ENCODE results near the gene KATNAL1. TPM values are rescaled to one million over a fixed set of nuclear protein-coding genes. Genes with fewer than 3 reads are reported as not detected.
"Not testable (repeated sequence)": the region's sequence is repeated elsewhere in the genome, so short reads cannot be mapped to it uniquely, and the experiment has no call there.

KATNAL1 gene
- total and polyA plus RNA-seq, 2 of the 4 experiments (the other 2 are of a cell fraction) = 6.9 to 16.8 TPM

GRCh38 chr13:30274083-30274482 lies 33.3 kb downstream of the KATNAL1 start:
- Histone ChIP-seq H4K5ac (ENCODE audit: low read depth, low read length) (no peak overlapping the region), H3K79me1 (ENCODE audit: low read depth in 1 of 2, low read length in 2 of 2) (peaks cover 8 to 36% of the 10 kb centered on the region in 2 experiments), H4K91ac (ENCODE audit: insufficient read depth, low read depth, low read length) (no peak overlapping the region), H3K9ac (ENCODE audit: low read depth, low read length) (no peak overlapping the region), H3K27ac (ENCODE audit: insufficient read depth, low read length) (no peak overlapping the region), H3K36me3 (ENCODE audit: control insufficient read depth, insufficient read depth, low read length) (peaks cover 1% of the 10 kb centered on the region; the same call in 1 of the 2 replicates), H4K20me1 (ENCODE audit: insufficient read depth, low read length) (peaks cover 5% of the 10 kb centered on the region; the same call in 1 of the 2 replicates), H2BK20ac (ENCODE audit: low read depth, low read length) (no peak overlapping the region), H2BK15ac (ENCODE audit: low read depth, low read length) (no peak overlapping the region), H3K4me3 (ENCODE audit: insufficient read depth, low read depth, low read length) (no peak overlapping the region), H3K27me3 (ENCODE audit: control insufficient read depth, insufficient read depth, low read length) (no peaks in the 10 kb centered on the region), H3K56ac (ENCODE audit: extremely low read depth, insufficient read depth, low read length) (no peak overlapping the region), H3K4me2 (ENCODE audit: low read depth, low read length) (no peak overlapping the region), H3K9me3 (ENCODE audit: control insufficient read depth, insufficient read depth, low read length) (no peaks in the 10 kb centered on the region), H3K18ac (ENCODE audit: low read depth, low read length) (no peak overlapping the region), H2AK5ac (ENCODE audit: low read depth, low read length) (no peak overlapping the region), H2BK120ac (ENCODE audit: low read depth, low read length) (no peak overlapping the region), H3K9me1 (ENCODE audit: insufficient read depth, low read length) (peaks cover 3% of the 10 kb centered on the region), H3K4ac (ENCODE audit: low read depth, low read length) (no peak overlapping the region), H2BK5ac (ENCODE audit: low read depth, low read length, poor library complexity, severe bottlenecking) (no peak overlapping the region), H4K8ac (ENCODE audit: low read depth in 2 of 2, low read length in 2 of 2) (no peak overlapping the region), H2AK9ac (replicated peaks; ENCODE audit: low read depth, low read length, poor library complexity) (no peak overlapping the region), H3K4me1 (ENCODE audit: control insufficient read depth, insufficient read depth, low read length) (no peaks in the 10 kb centered on the region; the same call in 1 of the 2 replicates), H2AFZ (replicated peaks; ENCODE audit: low read length, poor library complexity) (no peak overlapping the region), H3K14ac (replicated peaks; ENCODE audit: low read depth, low read length) (no peak overlapping the region), H3K23ac (ENCODE audit: low read depth, low read length) (no peak overlapping the region)
- TF ChIP-seq USF2 (IDR thresholded peaks at IDR 0.05; ENCODE audit: low read depth, low read length) (no peak), FOS (IDR thresholded peaks at IDR 0.05; ENCODE audit: low read depth, low read length) (no peak), CHD1 (IDR thresholded peaks at IDR 0.05; ENCODE audit: low read depth, low read length) (no peak), BHLHE40 (IDR thresholded peaks at IDR 0.05; ENCODE audit: low read depth, low read length) (no peak), RCOR1 (IDR thresholded peaks at IDR 0.05; ENCODE audit: insufficient replicate concordance, low read length) (no peak), CEBPB (IDR thresholded peaks at IDR 0.05; ENCODE audit: low read depth, low read length) (no peak), MXI1 (IDR thresholded peaks at IDR 0.05; ENCODE audit: borderline replicate concordance, low read depth, low read length) (no peak), RAD21 (IDR thresholded peaks at IDR 0.05; ENCODE audit: low read length) (no peak), MAFK (IDR thresholded peaks at IDR 0.05; ENCODE audit: low read depth, low read length) (no peak), SMC3 (IDR thresholded peaks at IDR 0.05; ENCODE audit: low read depth, low read length) (no peak)
- no TSS peak for BruUV-seq (replicated peaks)
- dilution Hi-C loops (cut with HindIII; ENCODE audit: low sequenced_read_pairs, unreplicated experiment) (no loop called here), in situ Hi-C loops (cut with MboI; ENCODE audit: low sequenced_read_pairs) (no loop called here), intact Hi-C loops (cut with micrococcal nuclease) (no loop called here)
- DNase-seq (no peak), ATAC-seq (ENCODE audit: low read depth) (no peak)
- ChIA-PET CTCF (no interaction called here), POLR2A (ENCODE audit: unreplicated experiment) (no interaction called here)

- DNase-seq; H2BK120ac ChIP-seq (ENCODE audit: low read depth, low read length); H3K9me1 ChIP-seq (ENCODE audit: insufficient read depth, low read length); H3K23ac ChIP-seq (ENCODE audit: low read depth, low read length); H2BK5ac ChIP-seq (ENCODE audit: low read depth, low read length, poor library complexity, severe bottlenecking); dilution Hi-C loops (cut with HindIII; ENCODE audit: low sequenced_read_pairs, unreplicated experiment); H3K36me3 ChIP-seq (ENCODE audit: control insufficient read depth, insufficient read depth, low read length); H3K4me3 ChIP-seq (ENCODE audit: insufficient read depth, low read depth, low read length); H2AK5ac ChIP-seq (ENCODE audit: low read depth, low read length); H2AFZ ChIP-seq (replicated peaks; ENCODE audit: low read length, poor library complexity); H4K5ac ChIP-seq (ENCODE audit: low read depth, low read length); H3K27ac ChIP-seq (ENCODE audit: insufficient read depth, low read length); intact Hi-C loops (cut with micrococcal nuclease); H3K56ac ChIP-seq (ENCODE audit: extremely low read depth, insufficient read depth, low read length); H4K91ac ChIP-seq (ENCODE audit: insufficient read depth, low read depth, low read length); H3K4ac ChIP-seq (ENCODE audit: low read depth, low read length); CTCF ChIA-PET; H2BK15ac ChIP-seq (ENCODE audit: low read depth, low read length); H2BK20ac ChIP-seq (ENCODE audit: low read depth, low read length); POLR2A ChIA-PET (ENCODE audit: unreplicated experiment); ATAC-seq (ENCODE audit: low read depth); H3K27me3 ChIP-seq (ENCODE audit: control insufficient read depth, insufficient read depth, low read length); H3K4me1 ChIP-seq (ENCODE audit: control insufficient read depth, insufficient read depth, low read length); H3K4me2 ChIP-seq (ENCODE audit: low read depth, low read length); in situ Hi-C loops (cut with MboI; ENCODE audit: low sequenced_read_pairs); H3K9ac ChIP-seq (ENCODE audit: low read depth, low read length); H3K14ac ChIP-seq (replicated peaks; ENCODE audit: low read depth, low read length); H3K9me3 ChIP-seq (ENCODE audit: control insufficient read depth, insufficient read depth, low read length); H4K8ac ChIP-seq (ENCODE audit: low read depth in 2 of 2, low read length in 2 of 2); H2AK9ac ChIP-seq (replicated peaks; ENCODE audit: low read depth, low read length, poor library complexity); H3K18ac ChIP-seq (ENCODE audit: low read depth, low read length); BruUV-seq (replicated peaks): not testable (repeated sequence)
- WGBS, 2 experiments (ENCODE audit: extremely low coverage in 2 of 2, insufficient read length in 1 of 2) = no CpG with 5 or more reads among the region's 31 CpGs
- H4K20me1 ChIP-seq (ENCODE audit: insufficient read depth, low read length) = peaks cover 12% of the 10 kb centered on the region; the same call in 1 of the 2 replicates
- peaks cover 17 to 41% of the 10 kb centered on the region in 2 experiments for H3K79me1 ChIP-seq (ENCODE audit: low read depth in 1 of 2, low read length in 2 of 2)
Measured at GRCh38 chr13:30270035-30270434, 37.3 kb downstream of the KATNAL1 start.

All from IMR-90 (cell line).